Measurements from ENCODE around the gene DRC3.

DNA sequence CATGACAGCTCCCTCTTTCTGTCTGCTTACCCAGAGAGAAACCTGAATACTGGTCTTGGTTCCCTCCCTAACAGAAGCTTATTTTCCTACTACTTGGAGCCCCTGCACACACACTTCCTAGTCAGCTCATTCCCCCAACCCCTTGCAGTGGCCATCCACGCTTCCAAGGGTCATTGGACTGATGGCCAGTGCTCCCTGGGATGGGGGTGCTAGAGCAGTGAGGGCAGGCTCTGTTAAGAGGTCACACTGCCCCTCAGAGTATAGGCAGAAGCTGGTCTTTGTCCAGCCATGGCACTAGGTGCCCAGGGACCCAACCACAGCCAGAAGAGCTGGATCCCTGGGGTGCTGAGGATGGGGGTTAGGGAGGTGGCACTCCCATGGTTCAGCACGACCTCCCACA, 12.5 kb downstream of the DRC3 start:
- TF ChIP-seq, protein P1, sequence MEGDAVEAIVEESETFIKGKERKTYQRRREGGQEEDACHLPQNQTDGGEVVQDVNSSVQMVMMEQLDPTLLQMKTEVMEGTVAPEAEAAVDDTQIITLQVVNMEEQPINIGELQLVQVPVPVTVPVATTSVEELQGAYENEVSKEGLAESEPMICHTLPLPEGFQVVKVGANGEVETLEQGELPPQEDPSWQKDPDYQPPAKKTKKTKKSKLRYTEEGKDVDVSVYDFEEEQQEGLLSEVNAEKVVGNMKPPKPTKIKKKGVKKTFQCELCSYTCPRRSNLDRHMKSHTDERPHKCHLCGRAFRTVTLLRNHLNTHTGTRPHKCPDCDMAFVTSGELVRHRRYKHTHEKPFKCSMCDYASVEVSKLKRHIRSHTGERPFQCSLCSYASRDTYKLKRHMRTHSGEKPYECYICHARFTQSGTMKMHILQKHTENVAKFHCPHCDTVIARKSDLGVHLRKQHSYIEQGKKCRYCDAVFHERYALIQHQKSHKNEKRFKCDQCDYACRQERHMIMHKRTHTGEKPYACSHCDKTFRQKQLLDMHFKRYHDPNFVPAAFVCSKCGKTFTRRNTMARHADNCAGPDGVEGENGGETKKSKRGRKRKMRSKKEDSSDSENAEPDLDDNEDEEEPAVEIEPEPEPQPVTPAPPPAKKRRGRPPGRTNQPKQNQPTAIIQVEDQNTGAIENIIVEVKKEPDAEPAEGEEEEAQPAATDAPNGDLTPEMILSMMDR (conservative IDR thresholded peaks at IDR 0.05; ENCODE audit: low read length), result no peak
- no peak for TF ChIP-seq EZH2phosphoT487 (IDR thresholded peaks at IDR 0.05; ENCODE audit: borderline replicate concordance)

All from Loucy (cell line).